GOT3 (cell line): Measurements from ENCODE around the gene TNPO1.

ENCODE experiments used
- DNase-seq: peaks from one replicate; lab custom pipeline; 2025; ENCODE audit warnings: mixed read lengths; lab: John Stamatoyannopoulos, UW

TNPO1 gene

DNA sequence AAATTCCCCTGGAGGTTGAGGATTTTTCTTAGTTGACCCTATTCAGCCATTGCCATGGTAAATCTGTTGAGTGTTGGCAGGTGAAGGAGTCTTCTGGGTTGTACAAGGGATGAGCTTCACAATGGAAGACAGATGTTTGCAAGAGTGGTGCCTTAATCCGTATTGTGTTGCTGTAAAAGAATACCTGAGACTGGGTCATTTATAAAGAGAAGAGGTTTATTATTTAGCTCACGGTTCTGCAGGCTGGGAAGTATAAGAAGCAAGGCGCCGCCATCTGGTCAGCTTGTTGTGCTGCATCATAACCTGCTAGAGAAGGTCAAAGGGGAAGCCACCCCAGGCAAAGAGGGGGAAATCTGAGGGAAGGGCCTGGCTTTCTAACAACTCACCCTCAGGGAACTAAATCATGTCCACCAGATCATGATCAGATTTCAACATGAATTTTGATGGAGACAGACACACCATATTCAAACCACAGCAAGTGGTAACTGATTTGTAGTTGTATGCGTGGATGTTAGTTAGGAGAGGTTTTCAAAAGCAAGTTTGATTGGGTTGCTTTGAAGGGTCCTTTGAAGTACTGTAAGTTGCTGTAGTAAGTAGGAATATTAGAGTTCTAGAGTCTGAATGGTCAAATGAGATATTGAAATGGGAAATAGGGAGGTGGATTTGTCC lies 2.5 kb downstream of the TNPO1 start:
- DNase-seq, result no peak

DNA sequence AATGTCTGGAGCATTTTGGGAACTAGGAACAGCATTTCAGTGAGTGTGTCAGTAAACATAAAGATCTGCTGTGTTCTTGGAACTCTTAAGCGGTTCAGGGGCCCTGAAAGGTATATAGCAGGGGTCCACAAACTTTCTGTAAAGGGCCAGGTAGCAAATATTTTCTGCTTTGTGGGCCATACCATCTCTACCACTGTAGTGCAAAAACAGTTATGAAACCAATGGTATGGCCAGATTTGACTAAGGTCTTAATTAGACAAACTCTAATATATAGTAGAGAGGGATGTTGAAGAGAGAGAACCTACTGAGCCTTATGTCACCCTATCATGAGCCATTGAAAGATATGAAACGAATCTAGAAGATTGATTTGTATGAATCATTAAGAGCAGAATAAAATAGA lies 5.3 kb downstream of the TNPO1 start:
- DNase-seq, result no peak

DNA sequence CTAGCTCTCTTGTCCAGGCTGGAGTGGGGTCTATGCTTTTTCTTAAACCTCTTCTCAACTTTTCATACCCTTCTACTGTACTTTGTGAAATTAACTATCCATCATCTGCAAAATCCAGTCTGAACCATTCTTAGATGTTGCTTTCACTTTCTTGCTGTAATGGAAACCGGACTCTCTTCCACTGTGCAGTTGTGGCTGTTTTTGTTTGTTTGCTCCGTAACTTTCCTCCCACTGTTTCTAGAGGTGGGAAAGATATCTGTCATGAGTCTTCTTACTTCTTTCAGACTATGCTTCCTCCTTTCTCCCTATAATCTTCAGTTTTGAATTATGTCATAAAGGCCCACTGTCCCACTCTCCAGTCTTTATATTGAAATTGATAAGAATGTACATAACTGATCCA lies 6.5 kb downstream of the TNPO1 start:
- no peak for DNase-seq

DNA sequence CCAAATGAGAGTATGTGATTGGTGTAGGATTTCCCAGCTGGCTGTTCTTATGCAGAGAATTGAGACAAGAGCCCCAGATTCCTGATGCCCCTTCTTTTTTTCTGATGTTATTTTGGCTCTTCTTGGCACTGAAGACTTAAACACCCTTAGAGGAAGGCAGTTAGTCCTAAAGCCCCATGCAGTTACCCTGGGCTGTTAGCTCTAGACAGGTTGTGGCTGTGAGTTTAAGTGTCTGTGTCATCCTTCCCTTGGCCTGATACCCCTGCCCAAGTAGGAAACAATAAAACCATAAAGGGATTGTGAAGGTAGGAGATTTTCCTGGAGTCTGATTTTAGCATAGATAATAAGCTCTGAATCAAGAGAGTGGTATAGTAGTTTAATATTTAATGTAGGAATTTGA lies 13.2 kb downstream of the TNPO1 start:
- no peak for DNase-seq

DNA sequence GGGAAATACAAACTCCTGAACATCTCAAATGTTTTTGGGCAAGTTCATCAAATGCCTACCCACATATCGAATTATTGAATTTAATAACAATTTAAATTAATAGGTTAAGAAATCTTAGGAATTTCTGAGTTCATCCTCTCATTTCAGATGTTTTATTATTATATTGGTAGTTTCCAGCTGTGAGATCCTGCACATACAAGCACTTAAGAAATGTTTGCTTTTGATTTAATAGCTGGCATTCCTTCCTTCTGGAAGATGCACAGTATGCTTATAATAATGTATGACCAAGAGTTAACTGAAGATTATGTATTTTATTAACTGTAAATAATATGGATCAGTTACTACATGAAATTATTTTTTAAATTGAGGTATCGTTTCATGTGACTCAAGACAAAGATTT lies 13.9 kb downstream of the TNPO1 start:
- no peak for DNase-seq

DNA sequence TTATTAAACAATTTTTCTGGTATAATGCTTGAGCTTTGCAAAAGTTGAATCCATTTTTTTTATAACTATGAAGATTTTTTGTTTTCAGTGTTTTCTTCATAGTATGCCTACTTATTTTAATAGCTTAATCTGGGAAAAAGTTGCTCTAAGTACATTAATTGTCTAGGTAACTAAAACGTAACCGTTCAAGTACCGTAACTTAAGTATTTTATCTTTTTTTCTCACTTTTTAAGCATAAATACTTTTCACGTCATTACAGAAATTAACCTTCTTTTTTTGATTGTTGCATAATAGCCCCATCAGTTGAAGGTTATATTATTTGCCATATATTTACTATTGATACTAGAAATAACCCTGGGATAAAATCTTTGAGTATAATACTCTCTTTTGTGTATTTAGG lies 15.2 kb downstream of the TNPO1 start:
- no peak for DNase-seq

DNA sequence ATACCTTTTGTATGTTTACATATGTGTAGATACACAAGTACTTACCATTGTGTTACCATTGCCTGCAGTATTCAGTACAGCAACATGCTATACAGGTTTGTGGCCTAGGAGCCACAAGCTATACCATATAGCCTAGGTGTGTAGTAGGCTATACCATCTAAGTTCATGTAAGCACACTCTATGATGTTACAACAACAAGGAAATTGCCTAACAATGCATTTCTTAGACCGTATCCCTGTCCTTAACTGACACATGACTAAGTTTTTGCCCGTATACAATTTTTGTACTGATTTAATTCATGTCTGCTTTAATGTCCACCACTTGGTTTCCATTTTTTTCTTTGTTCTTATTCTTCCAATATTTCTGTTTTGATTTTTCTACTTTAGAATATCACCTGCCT lies 18.5 kb downstream of the TNPO1 start:
- DNase-seq, result no peak

DNA sequence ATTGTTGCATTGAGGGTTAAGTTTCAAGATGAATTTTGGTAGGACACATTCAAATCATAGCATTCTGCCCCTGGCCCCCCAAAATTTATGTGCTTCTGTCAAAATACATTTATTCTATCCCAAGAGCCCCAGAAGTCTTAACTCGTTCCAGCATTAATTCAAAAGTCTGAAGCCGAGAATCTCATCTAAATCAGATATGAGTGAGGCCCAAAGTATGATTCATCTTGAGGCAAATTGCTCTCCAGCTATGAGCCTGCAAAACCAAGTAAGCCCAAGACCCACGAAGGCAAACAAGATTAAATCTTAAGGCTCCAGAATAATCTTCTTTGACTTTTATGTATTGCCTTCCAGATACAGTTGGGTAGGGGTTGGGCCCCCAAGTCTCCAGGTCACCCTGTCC lies 19.2 kb downstream of the TNPO1 start:
- no peak for DNase-seq

DNA sequence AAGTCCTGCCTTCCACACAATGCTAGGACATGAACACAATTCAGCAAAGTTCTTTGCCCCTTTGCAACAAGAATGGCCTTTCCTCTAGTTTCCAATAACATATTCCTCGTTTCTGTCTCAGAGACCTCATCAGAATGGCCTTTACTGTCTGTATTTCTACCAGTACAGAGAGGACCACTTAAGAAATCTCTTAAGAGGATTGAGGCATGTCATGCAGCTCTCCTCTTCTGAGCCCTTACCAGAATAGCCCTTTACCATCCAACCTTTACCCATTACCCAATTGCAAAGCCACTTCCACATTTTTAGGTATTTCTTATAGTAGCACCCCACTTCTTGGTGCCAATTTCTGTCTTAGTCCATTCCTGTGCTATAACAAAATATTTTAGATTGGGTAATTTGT lies 20.3 kb downstream of the TNPO1 start:
- no peak for DNase-seq

DNA sequence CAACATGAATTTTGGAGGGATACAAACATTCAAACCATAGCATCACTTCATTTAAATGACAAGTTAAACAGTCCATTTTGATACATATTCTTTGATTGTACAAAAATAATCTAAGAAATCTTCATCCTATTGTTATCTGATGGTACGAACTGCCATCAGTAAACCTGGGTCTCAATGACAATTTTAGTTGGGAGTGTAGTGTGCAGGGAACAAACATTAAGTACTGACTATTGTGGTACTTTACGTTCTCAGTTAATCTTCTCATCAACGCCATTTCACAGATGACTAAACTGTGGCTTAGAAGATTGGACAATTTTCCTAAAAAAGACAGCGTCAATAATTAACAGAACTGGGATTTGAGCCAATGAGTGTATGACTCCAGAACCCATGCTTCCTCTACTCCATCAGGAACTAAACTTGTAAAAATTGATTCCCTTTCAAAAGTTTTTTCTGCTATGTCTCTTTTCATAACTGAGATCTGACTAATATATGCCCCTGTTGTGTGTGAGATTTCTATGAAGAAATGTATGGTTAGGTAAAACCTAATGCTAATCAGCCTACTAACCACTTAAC lies 21.1 kb downstream of the TNPO1 start:
- DNase-seq, result no peak

DNA sequence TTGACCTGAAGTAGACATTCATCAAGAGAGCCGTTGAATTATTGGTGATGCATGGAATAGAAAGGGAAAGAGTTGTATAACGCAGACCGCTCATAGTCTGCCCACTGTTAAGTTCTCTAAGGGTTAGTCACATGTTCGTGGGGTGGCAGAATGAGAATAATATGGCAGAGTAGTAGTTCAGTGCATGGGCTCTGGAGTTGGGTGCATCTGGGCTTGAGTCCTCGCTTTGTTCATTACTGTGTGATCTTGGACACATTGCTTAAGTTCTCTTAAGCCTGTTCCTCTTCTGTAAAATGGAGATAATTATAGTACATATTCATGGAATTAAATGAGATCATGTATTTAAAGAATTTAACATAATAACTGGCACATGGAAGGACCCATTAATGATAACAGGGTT lies 23.6 kb downstream of the TNPO1 start:
- no peak for DNase-seq

DNA sequence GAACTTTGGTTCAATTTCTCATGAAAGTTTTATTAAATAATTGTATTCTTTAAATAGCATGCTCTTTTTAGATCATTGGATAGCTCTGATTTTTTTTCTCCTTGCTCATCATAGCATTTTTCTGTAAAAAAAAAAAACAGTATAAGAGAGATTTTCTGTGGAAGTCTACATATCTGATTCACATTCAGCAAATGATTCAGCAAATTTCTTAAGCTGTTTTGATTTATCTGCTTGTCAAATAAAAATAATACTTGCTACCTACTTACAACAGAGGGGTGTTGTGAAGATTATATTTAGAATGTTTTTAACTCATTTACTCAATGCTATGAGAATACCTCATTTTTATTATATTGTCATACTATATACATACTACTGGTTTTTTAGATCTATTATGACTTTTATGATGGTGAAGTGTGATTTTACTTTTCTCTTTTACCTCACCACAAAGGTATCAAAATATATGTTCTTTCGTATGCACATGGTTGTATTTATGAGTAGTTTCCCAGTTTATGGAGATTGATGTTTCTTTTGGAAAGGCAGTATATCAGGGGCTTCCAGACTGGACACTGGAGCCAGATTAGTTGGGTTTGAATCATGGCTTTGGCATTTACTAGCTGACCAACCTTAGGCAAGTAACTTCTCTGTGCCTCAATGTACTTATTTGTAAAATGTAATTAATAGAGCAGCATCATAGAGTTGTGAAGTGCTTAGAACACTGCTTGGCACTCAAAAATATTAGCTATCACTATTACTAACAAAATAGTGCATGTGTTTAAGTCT lies 25.5 kb downstream of the TNPO1 start:
- DNase-seq, result no peak

DNA sequence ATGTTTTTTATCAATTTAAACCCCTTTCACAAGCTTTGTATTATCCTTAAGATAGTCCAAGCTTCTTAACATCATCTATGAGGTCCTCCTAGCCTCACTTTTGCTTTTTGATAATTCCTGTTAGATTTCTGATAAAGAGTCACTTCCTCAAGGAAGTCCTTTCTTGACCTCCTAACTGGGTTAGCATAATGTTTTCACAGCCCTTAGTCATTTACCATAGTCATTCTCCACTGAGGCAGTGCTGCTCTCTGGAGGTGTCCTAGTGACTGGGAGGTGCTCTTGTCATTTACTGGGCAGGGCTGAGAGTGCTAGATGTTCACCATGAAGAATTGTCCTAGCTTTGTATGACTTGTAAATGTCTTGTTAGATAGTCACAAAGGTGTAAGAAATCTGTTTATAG lies 26.4 kb downstream of the TNPO1 start:
- DNase-seq, result no peak

DNA sequence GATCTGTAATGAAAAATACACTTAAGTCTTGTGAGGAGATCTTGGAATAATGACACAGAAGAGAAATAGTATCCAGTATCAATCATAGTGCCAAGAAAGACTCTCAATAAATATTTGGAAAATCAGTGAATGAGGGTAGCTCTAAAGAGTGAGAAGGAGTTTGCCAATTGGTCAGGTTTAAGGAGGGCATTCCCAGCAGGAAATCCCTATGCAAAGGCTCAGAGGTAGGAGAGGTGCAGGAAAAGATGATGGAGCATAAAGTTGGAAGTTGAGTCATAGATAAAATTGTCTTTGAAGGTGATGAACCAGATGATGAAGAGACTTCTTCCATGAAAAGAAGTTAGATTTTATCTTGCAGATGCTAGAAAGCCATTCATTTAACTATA lies 27.8 kb downstream of the TNPO1 start:
- DNase-seq, result no peak

DNA sequence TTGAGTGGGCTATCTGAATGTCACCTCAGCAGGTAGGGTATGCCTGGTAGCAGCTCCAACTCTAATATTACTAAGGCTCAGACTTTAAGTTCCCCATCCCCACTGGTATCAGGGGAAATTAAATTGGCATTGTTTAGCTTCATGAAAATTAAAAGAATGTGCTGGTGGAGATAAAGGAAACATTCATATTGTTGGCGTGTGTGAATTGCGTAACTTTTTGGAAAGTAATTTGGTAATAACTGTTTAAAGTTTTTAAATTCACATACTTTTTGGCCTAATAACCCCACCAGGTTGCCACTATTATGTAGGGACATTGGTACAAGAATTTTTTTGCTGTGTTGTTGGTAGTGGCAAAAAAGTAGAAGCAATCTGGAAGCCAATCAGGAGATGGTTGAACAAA lies 29.4 kb downstream of the TNPO1 start:
- DNase-seq, result no peak

DNA sequence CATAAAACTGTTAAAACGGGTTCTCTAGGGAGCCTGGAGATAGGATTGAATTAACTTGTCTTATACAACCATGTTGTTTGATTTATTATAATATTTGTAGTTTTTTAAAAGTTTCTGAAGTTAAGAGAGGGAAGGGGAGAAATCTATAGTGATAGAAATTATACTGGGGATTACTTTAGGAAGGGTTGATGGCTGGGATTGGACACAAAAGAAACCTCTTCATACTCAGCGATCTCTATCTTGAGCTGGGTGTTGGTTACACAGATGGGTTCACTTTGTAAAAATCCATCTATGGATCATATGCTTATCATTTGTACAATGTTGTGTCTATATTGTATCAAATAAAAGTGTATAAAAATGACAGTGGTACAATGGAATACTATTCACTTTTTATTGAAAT lies 30.0 kb downstream of the TNPO1 start:
- no peak for DNase-seq

DNA sequence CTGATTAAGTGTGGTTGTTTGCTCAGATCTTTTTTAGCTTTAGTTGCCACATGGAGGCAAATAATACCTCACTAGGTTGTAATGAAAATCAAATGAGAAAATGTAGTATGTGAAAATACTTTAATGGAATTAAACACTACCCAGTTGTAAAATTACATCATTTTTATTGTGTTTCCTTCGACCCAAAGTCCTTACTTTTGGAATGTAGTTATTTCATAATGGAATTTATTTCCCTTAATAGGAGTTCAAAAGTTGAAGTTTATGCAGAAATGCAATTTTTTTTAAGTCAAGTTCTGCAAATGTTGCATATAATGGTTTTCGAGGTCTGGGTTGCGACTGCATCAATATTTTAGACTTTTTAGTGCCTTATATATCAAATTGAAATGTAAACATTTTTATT lies 31.0 kb downstream of the TNPO1 start:
- DNase-seq, result no peak

DNA sequence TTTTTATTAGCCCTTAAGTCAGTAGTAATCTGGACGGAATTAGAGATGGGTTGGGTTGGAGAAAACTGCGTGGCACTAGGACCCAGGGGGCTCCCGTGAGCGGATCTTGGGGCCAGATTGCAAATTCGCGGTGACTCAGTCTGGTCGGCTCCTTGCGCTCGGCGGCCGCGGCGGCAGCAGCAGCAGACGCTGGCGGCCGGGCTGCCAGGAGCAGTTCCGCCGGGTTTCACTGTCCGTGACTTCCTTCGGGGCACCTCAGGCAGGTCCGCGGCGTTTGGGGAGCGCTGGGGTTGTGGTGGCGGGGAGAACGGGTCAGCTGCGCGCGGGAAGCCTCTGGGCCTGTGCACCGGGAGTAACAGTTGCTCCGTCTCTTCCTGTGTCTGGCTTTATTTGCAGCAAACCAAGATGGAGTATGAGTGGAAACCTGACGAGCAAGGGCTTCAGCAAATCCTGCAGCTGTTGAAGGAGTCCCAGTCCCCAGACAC lies 31.6 kb downstream of the TNPO1 start:
- DNase-seq, result peak; percentile 72

DNA sequence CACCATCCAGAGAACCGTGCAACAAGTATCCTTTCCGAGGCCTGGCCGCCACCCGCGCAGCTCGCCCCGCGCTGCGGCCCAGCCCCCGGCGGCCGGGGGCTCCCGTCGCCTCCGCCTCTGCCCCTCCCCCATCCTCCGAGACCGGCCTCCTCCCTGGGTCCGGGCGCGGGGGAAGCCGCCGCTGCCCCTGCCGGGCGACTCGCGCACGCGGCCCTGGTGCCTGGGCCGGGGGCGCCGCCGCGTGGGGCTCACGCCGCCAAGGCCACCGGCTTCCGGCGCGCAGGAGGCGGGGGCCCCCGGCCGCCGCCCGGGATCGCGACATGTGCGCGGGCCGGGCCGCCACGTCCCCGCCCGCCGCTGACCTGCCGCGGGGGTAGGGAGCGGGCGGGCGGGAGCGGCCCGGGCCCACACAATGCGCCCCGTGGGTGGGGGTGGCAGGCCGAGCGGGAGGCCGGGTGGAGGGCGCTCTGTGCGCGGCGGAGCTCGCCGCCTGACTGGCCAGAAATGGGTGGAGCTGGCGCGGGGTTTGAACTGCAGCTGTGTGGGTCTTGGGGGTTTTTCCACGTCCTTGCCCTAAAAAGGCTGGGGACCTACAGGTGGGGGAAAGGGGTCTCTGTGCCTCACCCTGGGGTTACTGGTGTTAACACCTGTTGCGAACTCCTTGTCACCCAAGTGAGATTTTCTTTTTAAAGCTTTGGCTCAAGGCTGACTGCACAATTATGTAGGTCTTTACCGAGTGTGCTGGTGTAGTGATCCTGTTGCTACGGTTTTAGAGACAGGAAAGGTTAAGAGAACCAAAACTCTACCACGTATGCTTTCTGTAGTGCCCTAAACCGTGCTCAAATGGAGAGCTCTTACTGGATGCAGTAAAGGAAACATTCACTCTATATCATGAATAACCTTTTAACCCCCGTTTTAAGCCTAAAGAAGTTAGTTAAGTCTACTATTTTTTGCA lies 32.3 kb downstream of the TNPO1 start:
- no peak for DNase-seq

DNA sequence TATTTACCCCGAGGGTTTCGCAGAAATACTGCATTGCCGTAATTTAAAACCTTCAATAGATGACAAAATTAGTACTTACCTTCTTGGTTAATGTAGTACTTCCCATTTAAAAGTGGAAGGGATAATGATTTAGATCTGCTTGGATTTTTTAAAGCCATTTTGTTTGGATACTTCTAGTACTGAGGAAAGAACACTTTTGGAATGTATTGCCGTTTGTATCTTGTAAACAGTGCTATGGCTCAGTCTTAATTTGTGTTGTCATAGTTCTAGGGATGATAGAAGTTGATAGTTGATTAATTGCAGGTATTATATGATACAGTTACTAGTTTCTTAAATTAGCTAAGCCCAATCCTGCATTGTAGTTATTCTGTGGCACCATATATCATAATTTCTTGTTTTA lies 33.1 kb downstream of the TNPO1 start:
- DNase-seq, result no peak

DNA sequence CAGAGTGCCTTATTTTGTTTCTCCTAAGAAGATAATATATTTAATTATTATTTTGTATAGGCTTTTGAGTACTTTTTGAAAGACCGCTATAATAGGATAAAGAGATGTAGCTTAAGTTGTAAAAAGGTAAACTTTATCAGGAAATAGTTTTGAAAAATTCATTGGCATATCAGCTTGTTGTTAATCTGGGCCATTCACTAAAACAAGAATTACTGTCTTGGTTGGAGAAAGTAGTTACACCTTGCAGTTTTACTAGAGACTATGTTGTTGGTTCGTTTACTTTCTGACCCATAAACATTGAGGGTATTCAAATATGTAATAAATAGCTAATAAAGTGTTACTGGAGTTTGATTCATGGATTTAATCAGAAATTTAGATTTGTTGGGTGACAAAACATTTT lies 33.7 kb downstream of the TNPO1 start:
- DNase-seq, result no peak

DNA sequence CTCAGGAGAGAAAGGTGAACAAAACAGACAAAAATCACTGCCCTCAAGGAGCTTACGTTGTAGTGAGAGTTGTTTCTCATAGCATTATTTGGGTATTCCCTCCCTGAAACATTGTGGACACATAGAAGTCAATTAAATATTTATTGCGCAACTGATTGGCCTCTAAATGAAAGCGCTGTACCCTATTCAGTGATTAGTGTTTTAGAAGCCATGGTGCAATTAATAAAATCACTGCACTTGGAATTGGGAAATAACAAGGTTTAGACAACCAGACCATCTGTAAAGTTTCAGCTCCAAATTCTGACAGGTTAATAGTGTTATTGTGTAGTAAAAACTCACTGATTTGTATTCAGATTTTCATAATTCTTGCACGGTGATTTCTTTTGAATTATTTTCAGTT lies 35.9 kb downstream of the TNPO1 start:
- DNase-seq, result no peak
